Stimulated activated CD8-positive, alpha-beta memory T cell treated with anti-CD3 and anti-CD28 coated beads, Interleukin-7, amount 100 ng/mL, for 48 hours (primary cell): ENCODE results near the gene RELL1.

Experiments used
- DNase-seq, 2 donors: peaks; one replicate each; pipeline ENCODE4 v3.0.0-alpha.2; 2020; ENCODE audit warnings: low read depth in 1 of 2; ENCODE audit errors: extremely low read depth in 1 of 2

Gene RELL1

GRCh38 chr4:37641886-37642849 is 44.0 kb downstream of the RELL1 start:
- DNase-seq: no peak

GRCh38 chr4:37641352-37641751 is 44.8 kb downstream of the RELL1 start:
- DNase-seq: no peak

GRCh38 chr4:37639551-37640285 is 46.5 kb downstream of the RELL1 start:
- DNase-seq: no peak

GRCh38 chr4:37635155-37635554 is 51.0 kb downstream of the RELL1 start:
- DNase-seq: no peak

GRCh38 chr4:37634180-37634579 is 52.0 kb downstream of the RELL1 start:
- no peak for DNase-seq

- no peak for DNase-seq
Measured at GRCh38 chr4:37632836-37633235, 53.3 kb downstream of the RELL1 start.

GRCh38 chr4:37631551-37631950 is 54.6 kb downstream of the RELL1 start:
- no peak for DNase-seq

- no peak for DNase-seq
Measured at GRCh38 chr4:37629713-37630112, 56.5 kb downstream of the RELL1 start.

GRCh38 chr4:37628977-37629609 is 57.1 kb downstream of the RELL1 start:
- DNase-seq: no peak

- no peak for DNase-seq
Measured at GRCh38 chr4:37627263-37627662, 58.9 kb downstream of the RELL1 start.

GRCh38 chr4:37625499-37625898 is 60.7 kb downstream of the RELL1 start:
- DNase-seq: no peak

- no peak for DNase-seq
Measured at GRCh38 chr4:37623940-37624339, 62.2 kb downstream of the RELL1 start.

- no peak for DNase-seq
Measured at GRCh38 chr4:37623125-37623524, 63.1 kb downstream of the RELL1 start.

GRCh38 chr4:37620176-37620575 is 66.0 kb downstream of the RELL1 start:
- no peak for DNase-seq

GRCh38 chr4:37615720-37616063 is 70.5 kb downstream of the RELL1 start:
- DNase-seq: no peak

- DNase-seq: no peak
Measured at GRCh38 chr4:37615059-37615719, 71.0 kb downstream of the RELL1 start.

GRCh38 chr4:37612811-37613210 is 73.4 kb downstream of the RELL1 start:
- DNase-seq: no peak

GRCh38 chr4:37609626-37610025 is 76.5 kb downstream of the RELL1 start:
- DNase-seq: no peak

- no peak for DNase-seq
Measured at GRCh38 chr4:37607018-37607417, 79.2 kb downstream of the RELL1 start.

- no peak for DNase-seq
Measured at GRCh38 chr4:37605843-37606565, 80.2 kb downstream of the RELL1 start.
